A549 treated with AZD9567 at 1 μM for 4 hours (cell line): ENCODE results near the gene IFI6. TPM values are rescaled to one million over a fixed set of nuclear protein-coding genes. Genes with fewer than 3 reads are reported as not detected.

Experiments
- total RNA-seq: library from RNA; stranded (reverse); fragments of 200-300 nt; extraction: Qiagen RNA extraction; gene quantifications from 5 replicates; pipeline ENCODE4 v1.2.3, GENCODE V29; 2022; ENCODE audit not compliant: insufficient read depth

The IFI6 gene, protein sequence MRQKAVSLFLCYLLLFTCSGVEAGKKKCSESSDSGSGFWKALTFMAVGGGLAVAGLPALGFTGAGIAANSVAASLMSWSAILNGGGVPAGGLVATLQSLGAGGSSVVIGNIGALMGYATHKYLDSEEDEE
- total RNA-seq = 10.6 to 14.8 TPM (median 11.7 TPM) in 5 replicates

DNA sequence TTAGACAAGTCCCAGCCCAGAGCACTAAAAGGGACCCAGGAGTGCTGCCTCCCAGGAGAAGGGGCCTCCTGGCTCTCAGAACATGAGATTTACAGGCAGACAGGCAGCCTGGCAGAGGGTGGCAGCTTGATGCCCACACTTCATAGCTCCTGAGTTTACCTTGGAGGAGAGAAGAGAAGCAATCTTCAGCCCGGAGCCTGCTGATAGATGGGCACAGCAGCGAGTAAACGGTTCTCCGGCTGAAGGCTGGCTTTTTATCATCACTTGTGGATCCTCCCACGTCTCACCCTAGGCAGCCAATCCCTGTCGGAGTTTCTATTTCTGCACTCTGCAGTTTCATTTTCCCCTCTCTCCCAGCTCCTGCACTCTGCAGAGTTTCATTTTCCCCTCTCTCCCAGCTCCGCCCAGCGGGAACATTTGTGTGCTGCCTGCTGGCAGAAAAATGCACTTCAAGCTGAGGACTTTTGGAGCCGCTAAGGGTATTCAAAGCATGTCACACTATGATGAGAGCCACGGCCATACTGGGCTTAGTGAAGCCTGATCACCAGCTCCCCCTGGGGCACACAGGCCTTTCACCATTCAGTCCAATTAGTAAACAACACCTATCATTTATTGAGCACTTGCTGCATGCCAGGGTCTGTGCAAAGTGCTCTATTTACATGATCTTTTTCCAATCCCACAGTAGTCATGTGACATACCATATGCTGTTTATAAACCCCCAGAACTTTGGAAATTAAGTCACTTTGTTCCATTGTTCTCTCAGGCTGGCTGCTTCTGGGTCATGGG lies at the start of gene IFI6:
TSS of gene IFI6 (minus strand) at position 229 of the 786 bp plus-strand sequence. CDS start 2,878 bp downstream, outside the sequence.

DNA sequence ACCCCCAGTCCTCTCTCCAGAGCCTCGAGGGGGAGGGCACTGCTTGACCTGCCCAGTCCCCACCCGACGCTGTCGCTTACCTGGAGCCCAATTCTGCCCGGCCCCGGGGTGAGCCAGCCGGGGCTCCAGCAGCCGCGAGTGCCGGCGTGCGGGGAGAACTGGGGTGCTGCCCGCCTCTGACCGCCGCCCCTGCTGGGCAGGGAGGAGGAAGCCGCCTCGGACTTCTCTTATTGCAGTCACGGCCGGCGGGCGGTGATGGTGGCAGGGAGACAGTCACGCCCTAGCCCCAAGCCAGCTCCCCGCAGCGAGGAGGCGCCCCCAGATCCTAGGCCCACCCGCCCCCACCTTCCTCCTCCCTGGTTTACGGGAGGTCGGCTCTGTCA lies 37.0 kb downstream of the IFI6 start, which contains the start of gene FGR:
TSS of gene FGR (minus strand) at position 201 of the 383 bp plus-strand sequence. CDS start 11,269 bp downstream, outside the sequence.

Other genes with a start within 250 kb of the IFI6 start
- gene WASF2, start 182.0 kb downstream of the IFI6 start, total RNA-seq = 45.2 to 53.4 TPM (median 50.5 TPM) in 5 replicates
- 13.8 to 24.9 TPM (median 23.5 TPM) in 5 replicates for gene AHDC1, start 68.0 kb downstream of the IFI6 start, total RNA-seq
- gene FGR, start 37.0 kb downstream of the IFI6 start, total RNA-seq = 0.05 to 0.07 TPM (median 0.06 TPM) in 3 of 5 replicates, not detected in the others
- gene FAM76A, start 53.8 kb upstream of the IFI6 start, total RNA-seq = 6.5 to 9.3 TPM (median 6.8 TPM) in 5 replicates
- 9.2 to 15.8 TPM (median 10.2 TPM) in 5 replicates for gene STX12, start 101.0 kb upstream of the IFI6 start, total RNA-seq
- 34.6 to 45.3 TPM (median 36.8 TPM) in 5 replicates for gene PPP1R8, start 158.6 kb upstream of the IFI6 start, total RNA-seq
- gene THEMIS2, start 200.4 kb upstream of the IFI6 start, total RNA-seq = 0.55 to 1.2 TPM (median 1.0 TPM) in 4 of 5 replicates, not detected in the other
- gene RPA2, start 242.4 kb upstream of the IFI6 start, total RNA-seq = 36.0 to 52.5 TPM (median 39.4 TPM) in 5 replicates